Natural killer cell treated with Interleukin-12 subunit alpha and Interleukin-12 subunit beta and Interleukin-15 and Interleukin-18, amount 100 ng/mL, for 72 hours (primary cell): ENCODE measurements around the gene DCLK2. TPM values are rescaled to one million over a fixed set of nuclear protein-coding genes. Genes with fewer than 3 reads are reported as not detected.
A peak's percentile ranks its signal among the peaks of the same experiment; 100 is the strongest.

ENCODE experiments used
- ATAC-seq, 2 donors: fragments of 150-1000 bp; cut with Tn5 transposase in 1 of 2; sonication (Bioruptor Pico), chemical (Tn5 transposase) in 1 of 2; 2 replicates each; pipeline ENCODE4 v1.10.0; 2021
- DNase-seq: peaks from one replicate; pipeline ENCODE4 v3.0.0; 2022; ENCODE audit warnings: low spot score
- H3K27ac Mint-ChIP-seq, 2 donors: 1 replicate in 1 of 2; 2 replicates in 1 of 2; pipeline ENCODE4 v1.8.0; 2022; ENCODE audit warnings: mixed read lengths in 2 of 2, mild to moderate bottlenecking in 1 of 2, moderate library complexity in 1 of 2
- H3K27me3 Mint-ChIP-seq, 2 donors: 1 replicate in 1 of 2; 2 replicates in 1 of 2; pipeline ENCODE4 v1.8.0; 2022; ENCODE audit warnings: mixed read lengths in 2 of 2
- H3K36me3 Mint-ChIP-seq: one replicate; pipeline ENCODE4 v1.8.0; 2022; ENCODE audit warnings: mixed read lengths
- H3K4me1 Mint-ChIP-seq, 2 donors: 1 replicate in 1 of 2; 2 replicates in 1 of 2; pipeline ENCODE4 v1.8.0; 2022; ENCODE audit warnings: low read depth in 2 of 2, mixed read lengths in 2 of 2, mild to moderate bottlenecking in 1 of 2
- H3K4me3 Mint-ChIP-seq: one replicate; pipeline ENCODE4 v1.8.0; 2022; ENCODE audit warnings: mixed read lengths
- H3K9me3 Mint-ChIP-seq: 2 replicates; pipeline ENCODE4 v1.8.0; 2022; ENCODE audit warnings: mixed read lengths
- total RNA-seq, 2 donors: library from RNA; stranded (reverse); gene quantifications; one replicate each; pipeline ENCODE4 v1.2.3, GENCODE V29; 2022

DCLK2 gene
- total RNA-seq, 2 donors from 2014 or later: 0.08 TPM; not detected in 1

DNA sequence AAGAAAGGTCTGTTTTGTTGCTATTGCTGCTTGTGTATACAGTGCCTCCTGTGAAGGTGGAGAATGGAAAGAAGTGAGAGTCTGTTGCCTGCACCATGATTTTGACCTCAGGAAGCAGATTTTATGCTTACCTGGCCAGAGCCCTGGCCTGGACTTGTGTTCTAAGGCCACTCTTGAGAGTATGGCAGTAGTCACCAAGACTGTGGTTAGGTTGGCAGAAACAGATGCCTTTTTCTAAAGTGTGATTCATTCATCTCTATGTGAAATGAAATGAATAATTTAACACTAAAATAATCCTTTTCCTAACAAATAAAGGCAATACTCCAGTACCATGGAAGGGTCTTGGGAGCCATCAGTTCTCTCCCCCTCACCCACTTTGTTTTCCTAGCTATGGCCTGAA lies 161.8 kb downstream of the DCLK2 start:
- no peak for ATAC-seq
- Mint-ChIP-seq H3K36me3 (no peaks in the 10 kb centered on the region), H3K9me3 (no peaks in the 10 kb centered on the region), H3K4me3 (no peak overlapping the region), H3K4me1 (no peaks in the 10 kb centered on the region), H3K27me3 (peaks cover 6 to 9% of the 10 kb centered on the region in 2 donors), H3K27ac (no peak overlapping the region)
- no peak for DNase-seq

DNA sequence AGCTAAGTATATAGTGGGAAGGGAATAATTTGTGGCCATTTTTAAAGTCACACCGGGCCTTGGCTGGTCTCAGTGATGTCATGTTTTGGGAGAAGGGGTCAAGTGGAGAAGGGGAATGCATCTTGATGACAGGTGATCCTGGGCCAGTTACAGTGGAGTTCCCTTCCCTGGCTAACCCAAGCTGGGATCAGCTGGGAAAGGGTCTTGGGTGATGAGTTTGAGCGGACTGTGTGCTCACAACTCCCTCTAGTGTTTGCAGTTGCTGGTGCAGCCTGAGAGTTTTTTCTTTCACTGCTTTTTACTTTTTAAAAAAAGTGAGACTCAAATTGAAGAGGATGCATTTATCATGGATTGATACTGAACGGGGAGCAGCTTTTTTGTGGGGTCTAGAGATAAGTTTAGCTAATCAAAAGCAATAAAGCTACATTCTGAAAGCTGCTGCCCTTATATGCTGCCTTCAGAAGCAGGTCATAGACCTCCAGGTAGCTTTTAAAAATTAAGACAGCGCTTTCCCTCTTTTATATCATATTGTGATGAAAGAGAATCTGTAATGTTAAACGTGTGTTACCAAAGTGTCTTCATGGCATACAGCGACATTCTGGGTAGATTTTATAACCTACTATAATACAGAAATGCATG lies 164.7 kb downstream of the DCLK2 start:
- ATAC-seq (no peak), DNase-seq (no peak)

DNA sequence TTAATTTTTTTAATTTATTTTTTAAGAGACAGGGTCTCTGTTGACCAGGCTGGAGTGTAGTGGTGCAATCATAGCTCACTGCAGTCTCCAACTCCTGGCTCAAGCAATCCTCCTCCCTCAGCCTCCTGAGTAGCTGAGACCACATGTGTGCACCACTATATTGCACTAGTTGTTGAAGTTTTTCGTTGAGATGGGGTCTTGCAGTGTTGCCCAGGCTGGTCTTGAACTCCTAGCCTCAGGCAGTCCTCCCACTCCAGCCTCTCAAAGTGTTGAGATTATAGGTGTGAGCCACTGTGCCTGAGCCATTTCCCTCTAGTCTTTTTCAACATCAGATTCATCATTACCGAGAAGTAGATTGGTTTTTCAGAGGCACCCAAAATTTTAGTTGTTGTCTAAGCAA lies 165.7 kb downstream of the DCLK2 start:
- H3K27me3 Mint-ChIP-seq: no peaks in the 10 kb centered on the region
- H3K4me3 Mint-ChIP-seq: no peak overlapping the region
- no peaks in the 10 kb centered on the region for H3K36me3 Mint-ChIP-seq
- H3K4me1 Mint-ChIP-seq: no peaks in the 10 kb centered on the region
- ATAC-seq (no peak), DNase-seq (no peak)
- no peak overlapping the region for H3K27ac Mint-ChIP-seq
- H3K9me3 Mint-ChIP-seq: no peaks in the 10 kb centered on the region

More for the DNA sequence above, 164.7 kb downstream of the DCLK2 start:
- Mint-ChIP-seq H3K27ac (no peak overlapping the region), H3K27me3 (peaks cover 0 to 3% of the 10 kb centered on the region in 2 donors), H3K4me1 (no peaks in the 10 kb centered on the region), H3K36me3 (no peaks in the 10 kb centered on the region), H3K9me3 (no peaks in the 10 kb centered on the region), H3K4me3 (no peak overlapping the region)

- no peaks in the 10 kb centered on the region for H3K9me3 Mint-ChIP-seq
- no peaks in the 10 kb centered on the region for H3K4me1 Mint-ChIP-seq
- H3K36me3 Mint-ChIP-seq: no peaks in the 10 kb centered on the region
- H3K4me3 Mint-ChIP-seq: no peak overlapping the region
- no peak for DNase-seq
- ATAC-seq: no peak
- no peak overlapping the region for H3K27ac Mint-ChIP-seq
- H3K27me3 Mint-ChIP-seq: no peaks in the 10 kb centered on the region
Measured at GRCh38 chr4:150244600-150244999, 166.4 kb downstream of the DCLK2 start.

GRCh38 chr4:150247184-150247583 lies 168.9 kb downstream of the DCLK2 start:
- Mint-ChIP-seq H3K9me3 (no peaks in the 10 kb centered on the region), H3K4me3 (no peak overlapping the region), H3K27me3 (no peaks in the 10 kb centered on the region), H3K36me3 (no peaks in the 10 kb centered on the region), H3K27ac (no peak overlapping the region), H3K4me1 (peaks cover 0 to 3% of the 10 kb centered on the region in 2 donors)
- no peak for DNase-seq
- no peak for ATAC-seq

DNA sequence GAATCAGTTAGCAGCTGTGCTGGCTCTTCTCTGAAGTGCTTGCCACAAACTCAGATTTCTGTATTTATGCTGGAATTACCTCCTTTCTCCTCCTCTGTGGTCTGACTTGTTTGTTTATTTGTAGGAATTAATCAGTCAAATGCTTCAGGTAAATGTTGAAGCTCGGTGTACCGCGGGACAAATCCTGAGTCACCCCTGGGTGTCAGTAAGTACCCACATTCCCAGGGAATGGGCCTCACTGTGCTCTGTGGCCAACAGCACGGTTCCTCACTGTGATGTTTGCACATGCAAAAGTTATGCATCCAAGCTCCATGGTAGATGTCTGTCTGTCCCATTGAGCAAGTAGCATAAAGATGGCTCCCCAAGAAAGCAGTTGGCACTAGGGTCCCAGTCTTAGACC lies 169.9 kb downstream of the DCLK2 start:
- no peaks in the 10 kb centered on the region for H3K36me3 Mint-ChIP-seq
- H3K27me3 Mint-ChIP-seq: no peaks in the 10 kb centered on the region
- H3K9me3 Mint-ChIP-seq: no peaks in the 10 kb centered on the region
- H3K4me3 Mint-ChIP-seq: no peak overlapping the region
- no peak for ATAC-seq
- H3K4me1 Mint-ChIP-seq: peaks cover 0 to 3% of the 10 kb centered on the region in 2 donors
- no peak overlapping the region for H3K27ac Mint-ChIP-seq
- DNase-seq: no peak

- no peak for DNase-seq
- no peaks in the 10 kb centered on the region for H3K9me3 Mint-ChIP-seq
- no peaks in the 10 kb centered on the region for H3K36me3 Mint-ChIP-seq
- ATAC-seq: no peak
- H3K4me3 Mint-ChIP-seq: no peak overlapping the region
- H3K27me3 Mint-ChIP-seq: no peaks in the 10 kb centered on the region
- peaks cover 0 to 3% of the 10 kb centered on the region in 2 donors for H3K4me1 Mint-ChIP-seq
- H3K27ac Mint-ChIP-seq: no peak overlapping the region
Measured at GRCh38 chr4:150250293-150250997, 172.2 kb downstream of the DCLK2 start.

DNA sequence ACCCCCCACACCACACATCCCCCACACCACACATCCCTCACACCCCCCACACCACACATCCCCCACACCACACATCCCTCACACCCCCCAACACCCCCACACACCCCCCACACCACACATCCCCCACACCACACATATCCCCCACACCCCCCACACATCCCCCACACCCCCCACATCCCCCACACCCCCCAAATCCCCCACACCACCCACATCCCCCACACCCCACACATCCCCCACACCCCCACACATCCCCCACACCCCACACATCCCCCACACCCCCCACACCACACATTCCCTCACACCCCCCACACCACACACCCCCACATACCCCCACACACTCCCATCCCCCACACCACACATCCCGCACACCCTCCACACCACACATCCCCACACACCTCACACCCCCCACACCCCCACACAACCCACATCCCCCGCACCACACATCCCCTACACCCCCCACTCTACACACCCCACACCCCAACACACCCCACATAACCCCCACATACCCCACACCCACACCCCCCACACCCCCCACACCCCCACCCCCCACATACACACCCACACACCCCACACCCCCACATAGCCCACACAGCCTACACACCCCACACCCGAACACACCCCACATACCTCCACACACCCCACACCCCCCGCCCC lies 172.9 kb downstream of the DCLK2 start:
- Mint-ChIP-seq H3K9me3 (no peaks in the 10 kb centered on the region), H3K27me3 (no peaks in the 10 kb centered on the region), H3K4me1 (peaks cover 0 to 3% of the 10 kb centered on the region in 2 donors), H3K36me3 (no peaks in the 10 kb centered on the region), H3K4me3 (no peak overlapping the region), H3K27ac (no peak overlapping the region)
- ATAC-seq (no peak), DNase-seq (no peak)

GRCh38 chr4:150251752-150252190 lies 173.5 kb downstream of the DCLK2 start:
- no peaks in the 10 kb centered on the region for H3K36me3 Mint-ChIP-seq
- H3K4me1 Mint-ChIP-seq: peaks cover 0 to 3% of the 10 kb centered on the region in 2 donors
- H3K4me3 Mint-ChIP-seq: no peak overlapping the region
- DNase-seq: no peak
- H3K27me3 Mint-ChIP-seq: no peaks in the 10 kb centered on the region
- no peak for ATAC-seq
- no peaks in the 10 kb centered on the region for H3K9me3 Mint-ChIP-seq
- peak overlapping the region in 1 of 2 donors; percentile 30 for H3K27ac Mint-ChIP-seq

GRCh38 chr4:150252306-150252705 lies 174.1 kb downstream of the DCLK2 start:
- ATAC-seq: peak in 1 of 2 donors; percentile 7
- no peak overlapping the region for H3K27ac Mint-ChIP-seq
- no peak overlapping the region for H3K4me3 Mint-ChIP-seq
- no peak for DNase-seq
- peaks cover 0 to 3% of the 10 kb centered on the region in 2 donors for H3K4me1 Mint-ChIP-seq
- no peaks in the 10 kb centered on the region for H3K27me3 Mint-ChIP-seq
- H3K36me3 Mint-ChIP-seq: no peaks in the 10 kb centered on the region
- H3K9me3 Mint-ChIP-seq: no peaks in the 10 kb centered on the region

- Mint-ChIP-seq H3K27me3 (no peaks in the 10 kb centered on the region), H3K36me3 (no peaks in the 10 kb centered on the region), H3K4me3 (no peak overlapping the region), H3K9me3 (no peaks in the 10 kb centered on the region), H3K4me1 (peaks cover 0 to 3% of the 10 kb centered on the region in 2 donors), H3K27ac (no peak overlapping the region)
- DNase-seq (no peak), ATAC-seq (no peak)
Measured at GRCh38 chr4:150252741-150253140, 174.5 kb downstream of the DCLK2 start.

GRCh38 chr4:150253416-150253815 lies 175.2 kb downstream of the DCLK2 start:
- H3K4me1 Mint-ChIP-seq: peaks cover 0 to 3% of the 10 kb centered on the region in 2 donors

DNA sequence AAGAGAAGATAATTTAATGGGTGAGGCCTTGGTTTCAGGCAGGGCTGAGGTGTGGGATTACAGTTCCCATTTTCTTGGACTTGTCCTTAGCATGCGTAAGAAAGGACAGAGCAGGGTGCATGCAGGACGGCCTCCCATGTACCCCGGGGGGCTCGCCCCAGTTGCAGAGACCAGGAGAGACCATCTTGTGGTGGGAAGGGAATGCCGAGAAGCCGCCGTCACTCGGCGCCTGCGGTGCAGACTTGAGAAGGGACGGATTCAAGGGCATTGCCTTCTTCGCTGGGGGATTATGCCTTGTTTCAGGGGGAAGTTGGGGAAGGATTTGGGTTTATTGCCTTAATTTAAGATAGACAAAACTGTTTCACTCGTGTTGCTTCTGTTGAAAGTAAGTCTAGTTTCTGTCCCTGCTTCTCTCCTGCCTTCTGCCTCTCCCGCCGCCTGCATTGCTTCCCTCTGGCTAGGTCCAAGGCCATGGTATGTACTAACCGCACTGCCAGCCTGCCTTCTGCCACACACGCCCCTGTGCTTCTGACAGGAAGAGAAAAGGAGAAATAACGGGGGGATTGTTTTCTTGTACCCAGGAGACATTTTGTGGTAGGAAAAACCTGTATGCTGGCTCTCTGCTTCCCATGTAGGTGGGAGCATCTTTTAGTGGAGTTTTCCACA lies 175.9 kb downstream of the DCLK2 start:
- DNase-seq (no peak), ATAC-seq (no peak)
- Mint-ChIP-seq H3K4me1 (peaks cover 0 to 3% of the 10 kb centered on the region in 2 donors), H3K4me3 (no peak overlapping the region), H3K36me3 (no peaks in the 10 kb centered on the region), H3K27ac (no peak overlapping the region), H3K27me3 (no peaks in the 10 kb centered on the region), H3K9me3 (no peaks in the 10 kb centered on the region)

More at GRCh38 chr4:150253416-150253815, 175.2 kb downstream of the DCLK2 start:
- H3K4me3 Mint-ChIP-seq: no peak overlapping the region
- no peaks in the 10 kb centered on the region for H3K9me3 Mint-ChIP-seq
- H3K36me3 Mint-ChIP-seq: no peaks in the 10 kb centered on the region
- H3K27ac Mint-ChIP-seq: no peak overlapping the region
- no peaks in the 10 kb centered on the region for H3K27me3 Mint-ChIP-seq
- no peak for DNase-seq
- ATAC-seq: no peak
